RWPE2 (cell line): ENCODE results near the gene SHFL.

Source experiments
- ATAC-seq: fragments of 200-7000 bp; cut with Tn5 transposase; 3 replicates; pipeline ENCODE4 v1.9.1; 2021; ENCODE audit warnings: low read depth
- DNase-seq: peaks from one replicate; pipeline ENCODE4 v3.0.0-alpha.2; 2020; ENCODE audit warnings: low spot score
- H3K27ac ChIP-seq: fragments of 450-650 bp; 2 replicates; pipeline ENCODE4 v1.5.1; 2017; ENCODE audit warnings: mild to moderate bottlenecking; ENCODE audit not compliant: poor library complexity, severe bottlenecking
- H3K27me3 ChIP-seq: fragments of 250-450 bp; sonication (Bioruptor Pico); 2 replicates; pipeline ENCODE4 v1.5.1; 2021; ENCODE audit warnings: mild to moderate bottlenecking, moderate library complexity; ENCODE audit not compliant: insufficient read depth, poor library complexity, severe bottlenecking
- H3K36me3 ChIP-seq: fragments of 250-450 bp; sonication (Bioruptor Pico); 2 replicates; pipeline ENCODE4 v1.5.1; 2020; ENCODE audit warnings: low read depth, mild to moderate bottlenecking, moderate library complexity
- H3K4me1 ChIP-seq: fragments of 250-450 bp; sonication (Bioruptor Pico); 2 replicates; pipeline ENCODE4 v1.5.1; 2021; ENCODE audit warnings: mild to moderate bottlenecking, moderate library complexity; ENCODE audit not compliant: insufficient read depth, poor library complexity, severe bottlenecking
- H3K4me3 ChIP-seq: fragments of 250-450 bp; sonication (Bioruptor Pico); 2 replicates; pipeline ENCODE4 v1.5.1; 2021; ENCODE audit warnings: mild to moderate bottlenecking, moderate library complexity; ENCODE audit not compliant: severe bottlenecking
- H3K9me3 ChIP-seq: fragments of 250-450 bp; sonication (Bioruptor Pico); 2 replicates; pipeline ENCODE4 v1.5.1; 2021; ENCODE audit warnings: mild to moderate bottlenecking, moderate library complexity; ENCODE audit not compliant: severe bottlenecking
- CTCF ChIP-seq: fragments of 450-650 bp; IDR thresholded peaks from one replicate; pipeline ENCODE4 v1.5.1; 2017; ENCODE audit warnings: mild to moderate bottlenecking, moderate library complexity; ENCODE audit not compliant: poor library complexity, severe bottlenecking

The SHFL gene

GRCh38 chr19:10043286-10043927 is 42.7 kb upstream of the SHFL start:
- Histone ChIP-seq H3K36me3 (no peaks in the 10 kb centered on the region), H3K9me3 (peaks cover 6% of the 10 kb centered on the region), H3K27ac (no peak overlapping the region), H3K27me3 (no peaks in the 10 kb centered on the region), H3K4me1 (no peaks in the 10 kb centered on the region), H3K4me3 (no peak overlapping the region)
- DNase-seq (no peak), ATAC-seq (no peak)
- no peak for TF ChIP-seq CTCF

DNA sequence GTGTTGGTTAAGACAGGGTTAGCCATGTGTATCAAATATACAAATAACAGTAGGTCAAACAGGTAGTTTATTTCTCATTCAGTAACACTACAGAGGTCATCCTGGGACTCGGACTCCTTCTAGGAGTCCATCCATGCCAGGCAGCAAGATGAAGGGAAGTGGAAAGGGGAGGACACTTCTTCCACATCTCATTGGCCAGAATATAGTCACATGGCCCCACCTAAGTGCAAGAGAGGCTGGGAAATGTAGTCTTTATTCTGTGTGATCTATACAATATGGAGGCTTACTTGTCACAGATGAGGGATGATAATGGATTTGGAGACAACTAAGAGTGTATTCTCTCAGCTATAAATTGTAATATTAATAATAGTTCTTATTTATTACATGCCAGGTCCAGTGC is 41.7 kb upstream of the SHFL start:
- Histone ChIP-seq H3K27me3 (no peaks in the 10 kb centered on the region), H3K36me3 (no peaks in the 10 kb centered on the region), H3K27ac (no peak overlapping the region), H3K4me3 (no peak overlapping the region), H3K4me1 (no peaks in the 10 kb centered on the region), H3K9me3 (peaks cover 6% of the 10 kb centered on the region)
- ATAC-seq: no peak
- no peak for TF ChIP-seq CTCF
- no peak for DNase-seq

DNA sequence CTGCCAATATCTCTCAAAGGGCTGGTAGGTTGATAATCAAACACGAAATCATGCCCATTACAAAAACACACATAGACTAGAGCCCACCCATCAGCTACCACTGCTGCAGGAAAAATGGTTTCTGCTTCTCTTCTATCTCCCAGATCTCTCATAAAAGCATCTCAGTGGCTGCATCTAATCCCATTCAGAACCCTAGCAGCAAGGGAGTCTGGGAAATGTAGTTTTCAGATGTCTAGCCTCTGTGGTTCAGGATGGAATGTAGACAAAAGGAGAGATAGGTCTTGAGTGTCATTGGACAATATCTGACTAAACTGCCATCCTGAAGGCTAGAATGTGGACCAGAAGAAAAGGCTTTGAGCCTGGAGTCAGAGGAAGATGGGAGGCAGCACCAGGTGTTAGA is 40.7 kb upstream of the SHFL start:
- H3K4me1 ChIP-seq: no peaks in the 10 kb centered on the region
- no peaks in the 10 kb centered on the region for H3K36me3 ChIP-seq
- H3K27me3 ChIP-seq: no peaks in the 10 kb centered on the region
- no peak overlapping the region for H3K27ac ChIP-seq
- H3K4me3 ChIP-seq: no peak overlapping the region
- no peak for ATAC-seq
- no peak for DNase-seq
- H3K9me3 ChIP-seq: peaks cover 6% of the 10 kb centered on the region
- no peak for TF ChIP-seq CTCF

DNA sequence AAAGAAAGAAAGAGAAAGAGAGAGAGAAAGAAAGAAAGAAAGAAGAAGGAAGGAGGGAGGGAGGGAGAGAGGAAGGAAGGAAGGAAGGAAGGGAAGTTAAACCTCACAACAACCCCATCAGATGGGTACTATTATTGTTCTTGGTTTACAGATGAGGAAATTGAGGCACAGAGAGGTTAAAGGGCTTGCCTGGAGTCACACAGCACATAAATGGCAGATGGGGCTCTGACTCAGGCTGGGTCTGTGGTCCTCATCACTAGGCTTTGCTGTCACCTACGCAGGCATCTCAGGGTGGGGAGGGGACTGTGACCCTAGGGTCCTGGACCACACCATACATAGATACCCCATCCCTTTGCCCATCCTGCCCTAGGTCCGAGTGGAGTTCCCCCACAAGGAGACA is 36.5 kb upstream of the SHFL start:
- Histone ChIP-seq H3K4me3 (no peak overlapping the region), H3K27me3 (no peaks in the 10 kb centered on the region), H3K36me3 (no peaks in the 10 kb centered on the region), H3K27ac (no peak overlapping the region), H3K9me3 (no peaks in the 10 kb centered on the region), H3K4me1 (no peaks in the 10 kb centered on the region)
- no peak for ATAC-seq
- no peak for DNase-seq
- no peak for TF ChIP-seq CTCF

- no peaks in the 10 kb centered on the region for H3K27me3 ChIP-seq
- ATAC-seq: no peak
- no peaks in the 10 kb centered on the region for H3K9me3 ChIP-seq
- H3K27ac ChIP-seq: no peak overlapping the region
- no peak for TF ChIP-seq CTCF
- no peaks in the 10 kb centered on the region for H3K36me3 ChIP-seq
- H3K4me1 ChIP-seq: no peaks in the 10 kb centered on the region
- DNase-seq: no peak
- no peak overlapping the region for H3K4me3 ChIP-seq
These were observed 33.3 kb upstream of the SHFL start for GRCh38 chr19:10052602-10053360.
